Cardiac atrium fibroblast (primary cell): ENCODE data around the gene FIZ1. TPM values are rescaled to one million over a fixed set of nuclear protein-coding genes. Genes with fewer than 3 reads are reported as not detected.

ENCODE experiments used
- total RNA-seq: library from RNA; depleted of rRNA; stranded (reverse); fragments of >200 nt; gene quantifications from 2 replicates; pipeline ENCODE4 v1.2.3, GENCODE V29; 2015

The FIZ1 gene
- total RNA-seq: 2.6 and 7.6 TPM in 2 replicates

GRCh38 chr19:55599468-55599841 lies at the start of gene FIZ1:
TSS of gene FIZ1 (minus strand) at chr19:55599517. CDS start at chr19:55597865, 1,652 bp downstream.

GRCh38 chr19:55647732-55648584 lies 48.6 kb upstream of the FIZ1 start, which contains the start of gene CCDC106:
TSS of gene CCDC106 (plus strand) at chr19:55648212. CDS start at chr19:55649047, 835 bp downstream.

GRCh38 chr19:55643003-55643886 lies 43.9 kb upstream of the FIZ1 start, which contains the start of gene ZNF581:
TSS of gene ZNF581 (plus strand) at chr19:55643649. CDS start at chr19:55644572, 923 bp downstream.

GRCh38 chr19:55640577-55641425 lies 41.5 kb upstream of the FIZ1 start, which contains the start of gene ZNF580:
TSS of gene ZNF580 (plus strand) at chr19:55641002. CDS start at chr19:55642509, 1,507 bp downstream.

GRCh38 chr19:55624109-55625003 lies 25.0 kb upstream of the FIZ1 start, which contains the start of gene ZNF784:
TSS of gene ZNF784 (minus strand) at chr19:55624566. CDS start at chr19:55624561, 5 bp downstream.

GRCh38 chr19:55605637-55606470 lies 6.5 kb upstream of the FIZ1 start, which contains the start of gene ZNF865:
TSS of gene ZNF865 (plus strand) at chr19:55605647. CDS start at chr19:55613619, 7,972 bp downstream.

GRCh38 chr19:55599842-55600661 lies 735 bp upstream of the FIZ1 start, which contains the start of gene ZNF524:
TSS of gene ZNF524 (plus strand) at chr19:55600288. CDS start at chr19:55602113, 1,825 bp downstream.

GRCh38 chr19:55580628-55581144 lies 18.6 kb downstream of the FIZ1 start, which contains the start of gene ZNF579:
TSS of gene ZNF579 (minus strand) at chr19:55580848. CDS start at chr19:55579639, 1,209 bp downstream.

GRCh38 chr19:55545443-55545842 lies 53.9 kb downstream of the FIZ1 start, which contains the start of gene SBK3:
TSS of gene SBK3 (minus strand) at chr19:55545543. CDS start at chr19:55545543, 0 bp downstream.

Other genes with a start within 250 kb of the FIZ1 start
- not detected in 2 replicates for gene COX6B2, start 244.8 kb downstream of the FIZ1 start, total RNA-seq
- gene GARIN5B, start 236.3 kb downstream of the FIZ1 start, total RNA-seq: not detected in 2 replicates
- gene IL11, start 229.1 kb downstream of the FIZ1 start, total RNA-seq: 1.6 and 2.9 TPM in 2 replicates
- not detected in 2 replicates for gene TMEM190, start 222.7 kb downstream of the FIZ1 start, total RNA-seq
- not detected in 2 replicates for gene TMEM238, start 215.2 kb downstream of the FIZ1 start, total RNA-seq
- gene RPL28, start 213.6 kb downstream of the FIZ1 start, total RNA-seq: 461 and 521 TPM in 2 replicates
- gene UBE2S, start 191.7 kb downstream of the FIZ1 start, total RNA-seq: 40.5 and 48.0 TPM in 2 replicates
- gene SHISA7, start 156.2 kb downstream of the FIZ1 start, total RNA-seq: not detected in 2 replicates
- 94.4 and 116 TPM in 2 replicates for gene ISOC2, start 137.9 kb downstream of the FIZ1 start, total RNA-seq
- not detected in 2 replicates for gene C19orf85, start 134.8 kb downstream of the FIZ1 start, total RNA-seq
- 2.4 and 12.8 TPM in 2 replicates for gene ZNF628, start 122.9 kb downstream of the FIZ1 start, total RNA-seq
- 10.7 and 13.0 TPM in 2 replicates for gene NAT14, start 114.3 kb downstream of the FIZ1 start, total RNA-seq
- 7.0 and 7.9 TPM in 2 replicates for gene SSC5D, start 111.1 kb downstream of the FIZ1 start, total RNA-seq
- not detected in 2 replicates for gene SBK2, start 62.4 kb downstream of the FIZ1 start, total RNA-seq
- not detected in 2 replicates for gene SBK3, start 54.0 kb downstream of the FIZ1 start, total RNA-seq
- gene ZNF579, start 18.7 kb downstream of the FIZ1 start, total RNA-seq: 4.5 and 6.5 TPM in 2 replicates
- 5.4 and 8.1 TPM in 2 replicates for gene ZNF524, start 771 bp upstream of the FIZ1 start, total RNA-seq
- 2.9 and 5.8 TPM in 2 replicates for gene ZNF865, start 6.1 kb upstream of the FIZ1 start, total RNA-seq
- gene ZNF784, start 25.0 kb upstream of the FIZ1 start, total RNA-seq: 2.9 and 6.1 TPM in 2 replicates
- gene ZNF580, start 41.5 kb upstream of the FIZ1 start, total RNA-seq: 10.0 and 22.4 TPM in 2 replicates
- gene ZNF581, start 44.1 kb upstream of the FIZ1 start, total RNA-seq: 20.0 and 43.3 TPM in 2 replicates
- gene CCDC106, start 48.7 kb upstream of the FIZ1 start, total RNA-seq: 8.5 and 20.3 TPM in 2 replicates
- 88.6 and 122 TPM in 2 replicates for gene U2AF2, start 55.5 kb upstream of the FIZ1 start, total RNA-seq
- 128 and 139 TPM in 2 replicates for gene EPN1, start 75.7 kb upstream of the FIZ1 start, total RNA-seq
- not detected in 2 replicates for gene NLRP9, start 138.9 kb upstream of the FIZ1 start, total RNA-seq
- gene RFPL4A, start 159.6 kb upstream of the FIZ1 start, total RNA-seq: not detected in 2 replicates
- gene RFPL4AL1, start 169.6 kb upstream of the FIZ1 start, total RNA-seq: not detected in 2 replicates
- not detected in 2 replicates for gene NLRP11, start 232.5 kb upstream of the FIZ1 start, total RNA-seq
- not detected in 2 replicates for gene NLRP4, start 237.0 kb upstream of the FIZ1 start, total RNA-seq